ENCODE results near the gene SNX3.

- TF ChIP-seq POLR2A (IDR thresholded peaks at IDR 0.05): no peak
- no peak for TF ChIP-seq CTCF (IDR thresholded peaks at IDR 0.05)
These were observed 65.6 kb downstream of the SNX3 start for GRCh38 chr6:108195209-108195608.

All from adrenal gland (tissue), 5 donors.